ENCODE measurements around the gene ACTN4.

Gene ACTN4

DNA sequence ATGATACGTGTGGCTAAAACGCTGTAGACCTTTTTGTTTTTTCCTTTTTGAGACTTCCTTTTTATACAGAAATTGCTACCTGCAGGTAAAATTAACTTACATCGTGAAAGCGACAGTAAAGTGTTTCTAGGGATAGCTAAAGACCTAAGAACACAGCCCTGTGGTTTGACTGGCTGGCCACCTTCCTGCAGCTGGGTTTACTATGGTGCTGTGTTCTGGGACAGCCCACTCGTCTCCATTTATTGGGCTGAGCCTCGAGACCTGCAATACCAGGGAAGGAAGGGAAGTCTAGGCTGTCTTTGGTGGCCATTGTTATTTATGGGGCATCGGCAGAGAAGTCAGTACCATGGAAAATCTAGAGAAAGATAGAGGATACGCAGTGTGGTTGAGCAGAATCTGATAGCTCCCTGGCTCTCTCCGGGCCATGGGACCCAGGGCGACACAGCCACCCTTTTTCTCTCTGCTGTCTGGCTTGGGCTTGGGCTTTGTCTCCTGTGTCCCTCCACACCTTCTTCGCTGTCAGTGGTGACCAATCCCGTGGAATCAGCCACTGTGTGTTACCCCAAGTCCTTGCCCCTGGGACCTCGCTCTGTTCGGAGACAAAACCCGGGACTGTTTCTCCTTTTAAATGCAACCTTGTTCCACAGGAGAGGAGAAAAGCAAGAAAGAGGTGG lies 30.9 kb downstream of the ACTN4 start:
- no peak for DNase-seq (ENCODE audit: low read depth)

DNA sequence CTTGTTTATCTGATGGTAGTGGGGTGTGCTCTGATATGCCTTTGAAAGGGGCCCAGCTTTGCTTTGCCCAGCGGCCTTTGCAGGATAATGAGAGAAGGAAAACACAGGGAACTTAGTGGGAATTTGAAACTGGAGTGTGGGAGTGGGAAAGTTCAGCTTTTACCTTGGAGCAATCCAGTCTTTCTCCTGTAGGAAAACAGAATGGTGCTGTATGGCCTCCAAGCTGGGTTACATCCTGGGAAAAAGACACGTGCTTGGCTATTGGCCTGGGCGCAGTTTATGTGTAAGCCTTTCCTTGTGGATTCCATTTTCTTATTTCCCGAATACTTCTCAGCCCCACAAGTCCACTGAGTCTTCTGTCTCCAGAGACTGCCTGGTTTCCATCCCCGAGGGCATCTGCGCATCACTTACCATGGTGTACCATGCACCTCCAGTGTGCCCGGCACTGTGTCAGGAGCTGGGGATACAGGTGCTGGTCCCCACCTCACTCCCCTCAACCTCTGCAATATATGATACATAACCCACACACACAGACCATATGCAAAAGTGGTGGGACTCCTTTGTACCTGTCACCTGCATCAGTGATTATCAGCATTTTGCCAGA lies 31.5 kb downstream of the ACTN4 start:
- DNase-seq (ENCODE audit: low read depth), result no peak

GRCh38 chr19:38679839-38680238 lies 32.4 kb downstream of the ACTN4 start:
- DNase-seq (ENCODE audit: low read depth), result peak; percentile 66

DNA sequence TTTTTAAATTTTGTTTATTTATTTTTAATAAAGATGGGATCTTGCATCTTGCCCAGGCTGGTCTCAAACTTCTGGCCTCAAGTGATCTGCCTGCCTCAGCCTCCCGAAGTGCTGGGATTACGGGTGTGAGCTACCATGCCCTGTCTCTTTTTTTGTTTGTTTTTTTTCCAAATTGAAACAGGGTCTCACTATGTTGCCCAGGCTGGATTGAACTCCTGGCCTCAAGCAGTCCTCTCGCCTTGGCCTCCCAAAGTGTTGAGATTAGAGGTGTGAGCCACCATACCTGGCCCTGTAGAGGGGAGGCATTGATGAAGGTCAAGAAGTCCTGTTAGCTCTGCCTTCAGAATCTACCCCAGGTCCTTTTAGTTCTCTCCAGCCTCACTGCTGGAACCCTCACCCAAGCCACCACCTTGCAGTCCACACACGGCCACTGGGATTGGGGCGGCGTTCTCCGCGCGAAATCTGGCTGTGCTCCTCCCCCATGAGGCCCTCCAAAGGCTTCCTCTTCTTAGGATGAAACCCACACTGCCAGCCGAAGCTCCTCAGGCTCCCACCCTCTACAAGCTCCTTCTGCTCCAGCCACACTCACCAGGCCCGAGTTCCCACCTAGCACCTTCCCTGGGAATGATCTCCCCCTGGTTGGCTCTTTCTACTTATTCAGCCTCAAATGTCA lies 34.9 kb downstream of the ACTN4 start:
- no peak for DNase-seq (ENCODE audit: low read depth)

DNA sequence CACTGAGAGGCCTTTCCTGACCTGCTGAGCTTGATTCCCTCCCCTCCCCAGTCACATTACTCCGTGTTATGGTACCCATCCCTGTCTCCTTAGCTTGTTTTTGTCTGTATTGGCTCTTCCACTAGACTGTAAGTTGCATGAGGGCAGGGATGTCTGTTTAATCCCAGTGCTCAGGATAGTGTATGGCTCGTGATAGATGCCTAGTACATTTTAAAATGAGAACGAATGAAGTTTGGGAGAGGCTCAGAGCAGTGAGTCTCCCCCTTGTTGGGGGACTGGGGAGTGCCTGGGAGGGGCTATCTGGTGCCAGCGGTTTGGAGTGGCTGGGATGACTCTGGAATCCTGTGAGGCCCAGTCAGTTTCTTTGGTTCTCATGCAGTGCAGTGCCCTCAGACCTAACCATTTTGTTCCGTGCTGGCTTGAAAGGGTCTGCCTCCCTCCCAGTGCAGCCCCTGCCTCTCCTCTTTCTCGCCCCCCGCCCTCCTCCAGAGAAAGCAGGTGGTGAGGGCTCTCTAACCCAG lies 35.5 kb downstream of the ACTN4 start:
- no peak for DNase-seq (ENCODE audit: low read depth)

DNA sequence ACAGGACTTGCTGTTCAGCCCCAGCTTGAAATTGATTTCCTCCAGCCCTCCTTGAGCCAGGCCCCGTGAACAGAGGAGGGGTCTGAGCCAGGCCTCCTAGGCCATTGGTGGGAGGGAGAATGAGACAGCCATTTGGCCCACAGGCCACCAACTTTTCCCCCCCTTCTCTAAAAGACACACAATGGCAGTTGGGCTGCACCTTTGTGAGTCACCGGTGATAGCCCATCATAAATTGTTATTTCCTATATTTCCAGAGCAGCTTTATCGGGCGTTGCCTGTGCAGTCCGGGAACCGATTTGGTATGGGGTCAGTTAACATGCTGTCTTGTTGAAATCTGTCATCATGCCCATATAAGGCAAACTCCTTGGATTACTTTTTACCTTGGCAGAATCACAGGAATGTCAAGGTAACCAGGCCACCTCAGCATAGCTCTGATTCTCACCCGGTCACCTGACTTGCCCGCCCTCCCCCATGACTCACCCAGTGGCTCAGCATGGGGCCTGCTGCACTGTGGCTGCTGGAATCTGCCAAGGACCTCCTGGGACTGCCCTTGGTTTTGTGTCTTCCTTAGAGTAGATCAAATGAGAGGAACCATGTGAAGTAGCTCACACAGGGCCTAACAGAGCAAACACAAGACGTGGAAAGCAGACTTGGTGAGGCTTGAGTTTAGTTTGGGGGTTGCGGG lies 36.1 kb downstream of the ACTN4 start:
- peak; percentile 93 for DNase-seq (ENCODE audit: low read depth)

DNA sequence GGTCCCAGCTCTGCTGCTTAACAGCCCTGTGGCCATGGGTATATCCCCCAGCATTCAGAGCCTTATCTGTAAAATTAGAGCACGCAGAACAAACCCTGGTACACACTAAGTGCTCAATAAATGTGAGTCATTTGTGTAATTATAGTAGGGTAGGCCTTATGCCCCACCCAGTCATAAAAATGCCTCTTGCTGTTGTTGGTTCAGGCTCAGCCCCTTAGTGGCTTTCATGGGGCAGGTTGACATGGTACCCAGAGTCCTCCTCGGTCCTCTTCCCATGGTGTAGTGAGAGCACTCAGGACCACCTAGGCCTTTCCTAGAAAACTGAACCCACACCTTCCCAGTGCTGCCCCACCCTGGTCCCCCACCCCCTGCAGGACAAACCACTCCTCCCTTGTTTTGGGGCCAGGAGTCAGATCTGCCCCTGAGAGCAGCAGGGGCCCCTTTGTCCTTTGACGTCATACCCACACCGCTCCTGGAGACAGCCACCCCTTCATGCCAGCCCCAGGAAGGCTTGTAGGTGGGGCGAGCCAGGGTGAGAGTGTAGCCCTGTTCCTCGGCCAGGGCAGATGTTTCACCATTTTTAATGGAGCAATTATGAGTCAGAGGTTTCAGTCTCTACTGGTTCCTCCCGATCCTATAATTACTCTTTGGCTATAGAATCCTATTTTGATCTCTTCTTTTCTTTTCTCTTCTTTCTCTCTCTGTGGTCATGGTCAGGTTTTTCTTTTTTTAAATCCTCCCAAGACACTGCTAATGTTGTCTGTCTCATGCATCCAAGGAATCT lies 36.8 kb downstream of the ACTN4 start:
- peak; percentile 94 for DNase-seq (ENCODE audit: low read depth)

GRCh38 chr19:38684862-38685665 lies 37.6 kb downstream of the ACTN4 start:
- no peak for DNase-seq (ENCODE audit: low read depth)

DNA sequence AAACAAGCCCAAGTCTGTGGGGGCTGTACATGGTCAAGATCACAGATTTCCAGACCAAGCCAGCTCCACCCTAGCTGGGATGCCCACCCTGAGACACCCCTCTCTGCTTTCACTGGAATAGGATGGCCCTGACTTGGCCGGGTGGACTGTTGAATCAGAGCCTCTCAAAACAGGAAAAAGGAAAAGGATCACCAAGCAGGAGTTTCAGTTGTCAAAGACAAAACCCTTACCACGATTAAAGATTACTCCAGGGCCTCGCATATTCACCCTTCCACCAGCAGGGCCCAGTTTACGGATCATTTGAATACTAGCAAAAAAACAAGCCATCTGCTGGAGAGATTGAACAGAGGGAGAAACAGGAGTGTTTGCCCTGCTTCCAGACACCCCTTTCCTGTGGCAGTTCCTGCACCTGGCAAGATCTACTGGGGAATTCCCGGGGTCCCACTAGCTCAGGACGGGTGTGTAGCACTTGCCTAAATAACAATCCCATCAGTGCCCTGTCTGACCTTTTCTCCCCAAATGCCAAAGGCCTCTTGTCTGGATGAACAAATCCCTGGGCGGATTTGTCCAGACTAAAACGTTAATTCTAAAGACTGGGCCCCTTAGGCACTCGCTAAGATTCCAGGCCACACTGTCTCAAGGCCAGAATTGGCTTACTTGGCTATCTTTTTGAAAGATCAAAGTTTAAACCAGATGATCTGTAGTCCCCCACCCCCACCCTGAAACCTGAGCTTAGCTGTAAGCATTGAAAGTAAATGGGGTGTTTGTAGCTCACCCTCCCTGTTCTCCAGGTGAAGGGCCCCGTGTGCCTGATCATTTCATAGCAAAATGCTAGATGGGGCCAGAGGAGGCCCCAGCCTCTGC lies 38.4 kb downstream of the ACTN4 start:
- peak; percentile 65 for DNase-seq (ENCODE audit: low read depth)

- no peak for DNase-seq (ENCODE audit: low read depth)
Measured at GRCh38 chr19:38686530-38686888, 39.1 kb downstream of the ACTN4 start.

- DNase-seq (ENCODE audit: low read depth), result no peak
Measured at GRCh38 chr19:38687837-38688378, 40.5 kb downstream of the ACTN4 start.

GRCh38 chr19:38690146-38690545 lies 42.7 kb downstream of the ACTN4 start:
- no peak for DNase-seq (ENCODE audit: low read depth)

- DNase-seq (ENCODE audit: low read depth), result peak; percentile 41
Measured at GRCh38 chr19:38690832-38691231, 43.4 kb downstream of the ACTN4 start.

DNA sequence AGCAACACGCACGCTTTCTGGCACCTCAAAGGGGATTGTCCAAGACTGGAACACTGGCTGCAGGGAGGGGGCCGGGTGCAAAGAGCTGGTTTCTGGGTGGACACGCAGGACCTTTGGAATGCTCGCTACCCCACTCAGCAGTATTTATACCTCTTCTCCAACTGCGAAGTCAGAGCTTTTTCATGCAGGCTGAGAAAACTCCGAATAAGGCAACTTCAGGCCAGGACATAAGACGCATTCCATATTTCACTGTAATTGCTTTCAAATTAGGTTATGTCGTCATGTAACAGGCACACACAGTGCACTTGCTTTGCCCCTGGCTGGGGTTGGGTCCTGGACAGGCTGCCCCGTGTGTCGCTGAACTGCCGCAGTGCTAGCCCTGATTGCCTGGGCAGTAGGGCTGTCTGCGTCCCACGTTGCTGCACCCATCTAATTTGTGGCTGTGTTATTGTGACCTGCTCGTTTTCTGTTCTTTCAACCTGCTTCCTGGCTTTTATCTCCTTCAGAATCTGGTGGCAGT lies 44.5 kb downstream of the ACTN4 start:
- DNase-seq (ENCODE audit: low read depth), result peak; percentile 96

DNA sequence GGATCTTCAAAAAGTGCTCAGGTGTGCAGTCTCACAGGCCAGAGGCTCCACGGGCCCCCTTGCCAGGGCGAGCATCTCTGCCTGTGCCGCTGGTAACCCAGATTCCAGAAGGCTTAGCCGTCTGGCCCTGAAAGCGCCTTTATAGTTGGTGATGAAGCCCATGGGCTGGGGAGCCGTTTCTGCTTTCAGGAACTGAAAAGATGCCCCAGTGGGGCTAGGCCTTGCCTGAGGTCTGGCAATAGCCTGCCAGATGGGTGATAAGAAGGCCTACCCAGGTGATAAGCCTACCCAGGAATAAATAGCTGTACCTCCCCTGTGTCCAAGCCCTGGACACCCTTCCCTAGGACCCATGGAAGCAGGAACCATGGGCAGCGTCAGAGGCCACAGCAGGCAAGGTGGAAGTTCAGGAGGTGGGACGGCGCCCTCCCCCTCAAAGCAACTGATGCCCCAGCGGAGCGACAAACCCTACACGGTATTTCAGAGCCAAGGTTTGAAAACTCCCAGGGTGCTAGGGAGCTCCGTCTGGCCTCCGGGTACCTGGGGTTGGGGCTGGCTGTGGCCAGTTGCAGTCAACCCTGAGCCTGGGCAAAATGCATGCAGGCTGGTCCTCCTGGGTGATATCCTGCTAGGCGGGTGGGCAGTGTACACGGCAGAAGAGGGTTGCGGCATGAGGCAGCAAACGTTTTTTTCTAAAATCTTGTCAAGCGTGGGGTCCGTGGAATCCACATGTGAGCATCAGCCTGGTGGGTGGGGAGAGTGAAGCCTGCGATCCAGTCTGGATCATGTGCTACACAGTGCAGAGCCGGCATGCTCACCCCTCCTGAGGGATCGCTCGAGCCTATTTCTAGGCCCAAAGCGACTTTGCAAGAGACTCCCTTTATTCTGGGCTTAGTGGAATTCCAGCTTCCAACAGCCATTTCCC lies 45.3 kb downstream of the ACTN4 start:
- peak; percentile 51 for DNase-seq (ENCODE audit: low read depth)

GRCh38 chr19:38693380-38694223 lies 46.2 kb downstream of the ACTN4 start:
- peak; percentile 98 for DNase-seq (ENCODE audit: low read depth)

GRCh38 chr19:38695317-38695683 lies 47.9 kb downstream of the ACTN4 start:
- no peak for DNase-seq (ENCODE audit: low read depth)
